Mucosa of rectum (tissue), 2 donors: ENCODE results near the gene ACACB.

Experiments
- H3K27ac ChIP-seq, 2 donors: one replicate each; pipeline ENCODE4 v1.7.0; 2013; ENCODE audit warnings: inconsistent platforms in 2 of 2, low read depth in 2 of 2, low read length in 2 of 2
- H3K27me3 ChIP-seq, 2 donors: one replicate each; pipeline ENCODE4 v1.7.0; 2013; ENCODE audit warnings: low read length in 2 of 2; ENCODE audit not compliant: control insufficient read depth in 2 of 2, insufficient read depth in 2 of 2
- H3K36me3 ChIP-seq, 2 donors: one replicate each; pipeline ENCODE4 v1.7.0; 2013; ENCODE audit warnings: low read length in 2 of 2; ENCODE audit not compliant: control insufficient read depth in 2 of 2, insufficient read depth in 2 of 2
- H3K4me1 ChIP-seq, 2 donors: one replicate each; pipeline ENCODE4 v1.7.0; 2013; ENCODE audit warnings: low read length in 2 of 2, mild to moderate bottlenecking in 1 of 2; ENCODE audit not compliant: control insufficient read depth in 2 of 2, insufficient read depth in 2 of 2
- H3K4me3 ChIP-seq, 2 donors: one replicate each; pipeline ENCODE4 v1.7.0; 2013; ENCODE audit warnings: low read length in 2 of 2
- H3K9ac ChIP-seq, 2 donors: one replicate each; pipeline ENCODE4 v1.7.0; 2013; ENCODE audit warnings: low read length in 2 of 2, low read depth in 1 of 2, mild to moderate bottlenecking in 1 of 2
- H3K9me3 ChIP-seq, 2 donors: one replicate each; pipeline ENCODE4 v1.7.0; 2013; ENCODE audit warnings: low read length in 2 of 2; ENCODE audit not compliant: control insufficient read depth in 2 of 2
- donor health status: healthy.
- donor health status: Normal muscosa, but diverticular disease.

ACACB gene

DNA sequence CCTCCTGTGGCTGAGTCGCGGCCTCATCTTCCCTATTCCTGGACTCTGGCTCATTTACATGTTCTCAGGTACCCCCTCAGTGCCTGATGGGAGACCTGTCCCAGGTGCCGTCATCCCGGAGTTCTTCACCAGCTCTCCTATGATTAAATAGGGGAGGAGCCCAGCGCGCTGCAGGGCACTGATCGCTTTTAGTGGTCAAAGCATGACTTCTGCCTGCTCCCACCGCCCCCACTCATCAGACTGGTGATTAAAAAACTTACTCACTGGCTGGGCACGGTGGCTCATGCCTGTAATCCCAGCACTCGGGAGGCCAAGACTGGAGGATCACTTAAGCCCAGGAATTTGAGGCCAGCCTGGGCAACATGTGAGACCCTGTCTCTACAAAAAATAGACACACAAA, 106.8 kb downstream of the ACACB start:
- H3K27ac ChIP-seq = no peak overlapping the region
- H3K27me3 ChIP-seq = no peaks in the 10 kb centered on the region
- H3K9me3 ChIP-seq = no peaks in the 10 kb centered on the region
- H3K36me3 ChIP-seq = peaks cover 32 to 55% of the 10 kb centered on the region in 2 donors
- no peak overlapping the region for H3K9ac ChIP-seq
- no peak overlapping the region for H3K4me3 ChIP-seq
- H3K4me1 ChIP-seq = no peaks in the 10 kb centered on the region

DNA sequence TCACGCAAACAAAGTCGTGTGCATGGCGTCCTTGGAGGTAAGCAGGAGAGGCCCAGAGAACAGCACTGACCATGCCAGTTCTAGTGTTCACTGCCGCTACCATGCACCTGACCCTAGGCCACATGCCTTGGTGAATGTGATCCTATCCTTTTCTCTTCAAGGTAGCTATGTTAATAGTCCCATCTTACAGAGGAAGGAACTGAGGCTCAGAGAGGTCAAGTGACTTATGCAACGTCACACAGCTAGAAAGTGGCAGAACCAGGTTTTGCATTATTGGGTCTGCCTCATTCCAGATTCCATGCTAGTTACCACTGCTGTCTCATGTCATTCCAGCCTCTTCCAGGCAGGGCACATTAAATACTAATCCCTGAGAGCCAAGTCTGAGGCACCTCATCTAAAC, 107.5 kb downstream of the ACACB start:
- no peak overlapping the region for H3K4me3 ChIP-seq
- H3K36me3 ChIP-seq = peaks cover 30 to 55% of the 10 kb centered on the region in 2 donors
- H3K27me3 ChIP-seq = no peaks in the 10 kb centered on the region
- no peak overlapping the region for H3K9ac ChIP-seq
- H3K4me1 ChIP-seq = no peaks in the 10 kb centered on the region
- no peak overlapping the region for H3K27ac ChIP-seq
- H3K9me3 ChIP-seq = no peaks in the 10 kb centered on the region

DNA sequence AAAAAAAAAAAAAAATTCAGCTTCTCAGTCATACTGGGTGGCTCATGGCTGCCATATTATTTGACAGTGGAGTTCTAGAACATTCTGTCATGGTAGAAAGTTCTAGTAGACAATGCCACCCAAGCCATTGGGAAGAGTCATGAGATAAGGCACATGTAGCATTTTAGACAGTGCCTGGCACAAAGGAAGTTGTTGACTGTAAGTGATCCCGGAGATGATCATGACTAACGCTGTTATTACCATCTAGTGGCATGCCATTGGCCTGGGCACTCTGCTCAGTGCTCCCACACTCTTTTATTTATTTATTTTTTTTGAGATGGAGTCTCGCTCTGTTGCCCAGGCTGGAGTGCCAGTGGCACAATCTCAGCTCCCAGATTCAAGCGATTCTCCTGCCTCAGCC, 112.3 kb downstream of the ACACB start:
- H3K27me3 ChIP-seq = no peaks in the 10 kb centered on the region
- H3K36me3 ChIP-seq = peaks cover 37 to 64% of the 10 kb centered on the region in 2 donors
- no peak overlapping the region for H3K4me3 ChIP-seq
- no peaks in the 10 kb centered on the region for H3K4me1 ChIP-seq
- no peak overlapping the region for H3K9ac ChIP-seq
- no peaks in the 10 kb centered on the region for H3K9me3 ChIP-seq
- no peak overlapping the region for H3K27ac ChIP-seq

DNA sequence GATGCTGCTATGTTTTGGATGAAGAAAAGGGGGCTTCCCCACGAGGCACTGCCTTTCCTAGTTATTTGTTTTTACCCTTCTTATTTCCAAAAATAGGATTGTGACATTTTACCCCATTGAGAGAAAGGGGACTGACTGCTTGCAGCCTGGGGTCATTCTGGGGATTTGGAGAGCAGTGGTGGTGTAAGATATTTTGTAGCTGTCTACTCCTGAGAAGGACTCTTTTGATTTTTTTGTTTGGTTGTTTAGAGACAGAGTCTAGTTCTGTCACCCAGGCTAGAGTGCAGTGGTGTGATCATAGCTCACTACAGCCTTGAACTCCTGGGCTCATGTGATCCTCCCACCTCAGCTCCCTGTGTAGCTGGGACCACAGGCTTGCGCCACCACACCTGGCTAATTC, 113.8 kb downstream of the ACACB start:
- Histone ChIP-seq H3K4me3 (no peak overlapping the region), H3K36me3 (peaks cover 35 to 61% of the 10 kb centered on the region in 2 donors), H3K27me3 (no peaks in the 10 kb centered on the region), H3K4me1 (no peaks in the 10 kb centered on the region), H3K9ac (no peak overlapping the region), H3K9me3 (no peaks in the 10 kb centered on the region), H3K27ac (no peak overlapping the region)

DNA sequence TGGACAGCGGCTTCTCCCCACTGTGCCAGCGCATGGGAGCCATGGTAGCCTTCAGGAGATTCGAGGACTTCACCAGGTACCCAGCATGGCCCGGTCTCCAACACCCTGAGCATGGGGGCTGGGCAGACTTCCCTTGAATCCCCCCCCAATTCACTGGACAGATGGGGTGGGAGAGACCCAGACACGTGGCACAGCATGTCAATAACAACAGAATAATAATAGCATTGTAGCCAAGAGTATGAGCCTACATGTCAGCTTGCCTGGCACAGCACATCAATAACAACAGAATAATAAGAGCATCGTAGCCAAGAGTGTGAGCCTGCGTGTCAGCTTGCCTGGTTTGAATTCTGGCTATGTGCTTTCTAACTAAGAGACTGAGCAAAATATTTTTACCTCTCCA, 116.3 kb downstream of the ACACB start:
- Histone ChIP-seq H3K27ac (no peak overlapping the region), H3K9ac (no peak overlapping the region)

DNA sequence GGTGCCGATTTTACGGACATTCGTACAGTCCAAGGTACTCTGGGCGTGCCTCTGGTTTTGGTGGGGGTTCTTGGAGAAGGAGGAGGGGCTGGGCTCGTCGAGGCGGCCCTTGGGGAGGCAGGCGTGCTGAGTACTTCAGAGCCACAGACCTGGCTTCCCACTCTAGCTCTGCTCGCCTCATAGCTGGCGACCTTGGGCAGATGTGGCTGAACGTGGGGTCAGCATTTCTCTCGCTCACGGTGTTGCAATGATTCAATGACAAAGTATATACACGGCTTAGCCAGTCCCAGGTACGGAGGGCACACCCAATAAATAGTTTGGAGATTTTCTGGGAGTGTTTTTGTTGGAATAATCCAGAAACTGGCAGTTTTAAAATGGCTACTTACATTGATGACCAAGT, 117.6 kb downstream of the ACACB start:
- Histone ChIP-seq H3K27ac (no peak overlapping the region), H3K27me3 (no peaks in the 10 kb centered on the region)

More for the DNA sequence above, 116.3 kb downstream of the ACACB start:
- Histone ChIP-seq H3K36me3 (peaks cover 38 to 67% of the 10 kb centered on the region in 2 donors), H3K9me3 (no peaks in the 10 kb centered on the region), H3K4me3 (no peak overlapping the region), H3K4me1 (no peaks in the 10 kb centered on the region), H3K27me3 (no peaks in the 10 kb centered on the region)

DNA sequence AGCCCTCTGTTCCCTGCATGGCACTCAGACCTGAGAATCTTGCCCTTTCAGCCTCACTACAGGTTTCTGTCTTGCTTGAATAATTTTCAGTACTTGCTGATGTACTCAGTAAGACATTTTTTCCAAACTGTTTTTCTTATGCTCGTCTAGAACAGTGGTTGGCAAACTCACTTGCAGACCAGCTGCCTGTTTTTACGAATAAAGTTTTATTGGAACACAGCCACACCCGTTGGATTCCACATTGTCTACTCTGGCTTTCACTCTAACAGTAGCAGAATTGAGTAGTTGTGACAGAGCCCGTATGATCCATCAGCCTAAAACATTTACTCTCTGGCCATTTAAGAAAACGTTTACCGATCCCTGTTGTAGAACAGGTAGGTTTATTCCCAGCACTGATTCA, 119.9 kb downstream of the ACACB start:
- Histone ChIP-seq H3K9me3 (no peaks in the 10 kb centered on the region), H3K36me3 (peaks cover 52 to 70% of the 10 kb centered on the region in 2 donors)

More for the DNA sequence above, 117.6 kb downstream of the ACACB start:
- Histone ChIP-seq H3K4me1 (no peaks in the 10 kb centered on the region), H3K9ac (no peak overlapping the region), H3K36me3 (peaks cover 38 to 65% of the 10 kb centered on the region in 2 donors), H3K9me3 (no peaks in the 10 kb centered on the region), H3K4me3 (no peak overlapping the region)

DNA sequence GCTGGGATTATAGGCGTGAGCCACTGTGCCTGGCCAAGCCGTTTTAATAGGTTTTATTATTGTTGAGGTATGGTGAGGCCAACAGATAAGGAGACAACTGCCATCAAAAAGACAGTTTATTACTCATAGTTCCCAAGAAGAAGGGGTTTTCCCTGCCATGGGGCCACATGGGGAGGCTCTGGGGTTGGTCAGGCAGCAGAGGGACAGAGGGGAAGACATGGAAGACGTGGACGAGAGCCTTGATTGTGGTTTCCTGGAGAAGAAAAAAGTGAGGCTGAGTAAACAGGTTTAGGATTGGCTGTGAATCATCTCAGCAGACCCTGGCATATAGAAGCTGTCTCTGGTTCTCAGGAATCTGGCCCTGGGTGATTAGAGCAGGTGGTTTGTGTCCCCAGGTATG, 122.8 kb downstream of the ACACB start:
- no peaks in the 10 kb centered on the region for H3K4me1 ChIP-seq
- no peak overlapping the region for H3K9ac ChIP-seq
- H3K9me3 ChIP-seq = no peaks in the 10 kb centered on the region
- no peak overlapping the region for H3K4me3 ChIP-seq
- no peak overlapping the region for H3K27ac ChIP-seq
- no peaks in the 10 kb centered on the region for H3K27me3 ChIP-seq
- peaks cover 42 to 64% of the 10 kb centered on the region in 2 donors for H3K36me3 ChIP-seq

More for the DNA sequence above, 119.9 kb downstream of the ACACB start:
- Histone ChIP-seq H3K4me1 (no peaks in the 10 kb centered on the region), H3K27me3 (no peaks in the 10 kb centered on the region), H3K27ac (no peak overlapping the region), H3K9ac (no peak overlapping the region), H3K4me3 (no peak overlapping the region)

- peaks cover 43 to 63% of the 10 kb centered on the region in 2 donors for H3K36me3 ChIP-seq
- no peaks in the 10 kb centered on the region for H3K4me1 ChIP-seq
- H3K27me3 ChIP-seq = no peaks in the 10 kb centered on the region
- no peaks in the 10 kb centered on the region for H3K9me3 ChIP-seq
- H3K4me3 ChIP-seq = no peak overlapping the region
- no peak overlapping the region for H3K27ac ChIP-seq
- no peak overlapping the region for H3K9ac ChIP-seq
These were observed 123.3 kb downstream of the ACACB start for GRCh38 chr12:109239691-109240090.

GRCh38 chr12:109240365-109240764, 124.0 kb downstream of the ACACB start:
- no peak overlapping the region for H3K27ac ChIP-seq
- no peak overlapping the region for H3K4me3 ChIP-seq
- H3K9me3 ChIP-seq = no peaks in the 10 kb centered on the region
- H3K36me3 ChIP-seq = peaks cover 45 to 61% of the 10 kb centered on the region in 2 donors
- no peaks in the 10 kb centered on the region for H3K27me3 ChIP-seq
- no peak overlapping the region for H3K9ac ChIP-seq
- no peaks in the 10 kb centered on the region for H3K4me1 ChIP-seq

- H3K36me3 ChIP-seq = peaks cover 54 to 63% of the 10 kb centered on the region in 2 donors
- H3K9ac ChIP-seq = no peak overlapping the region
- no peak overlapping the region for H3K27ac ChIP-seq
- H3K4me3 ChIP-seq = no peak overlapping the region
- no peaks in the 10 kb centered on the region for H3K27me3 ChIP-seq
- H3K4me1 ChIP-seq = no peaks in the 10 kb centered on the region
- no peaks in the 10 kb centered on the region for H3K9me3 ChIP-seq
These were observed 125.5 kb downstream of the ACACB start for GRCh38 chr12:109241936-109242335.
